Upper lobe of left lung (tissue), 6 donors: ENCODE results near the gene KIAA1755. TPM values are rescaled to one million over a fixed set of nuclear protein-coding genes. Genes with fewer than 3 reads are reported as not detected.

Experiments used
- ATAC-seq, 2 donors: fragments of 200-7000 bp; cut with Tn5 transposase; one replicate each; pipeline ENCODE4 v1.9.1; 2022; ENCODE audit warnings: mild to moderate bottlenecking in 2 of 2, moderate library complexity in 2 of 2; ENCODE audit not compliant: low FRiP score in 2 of 2
- DNase-seq, 2 donors: peaks; one replicate each; pipeline ENCODE4 v3.0.0-alpha.2; 2019 to 2020
- H3K27ac ChIP-seq, 4 donors: fragments of 200-600 bp; sonication (generic); one replicate each; pipeline ENCODE4 v1.5.1; 2016 to 2019
- H3K27me3 ChIP-seq, 4 donors: fragments of 200-600 bp; sonication (generic); one replicate each; pipeline ENCODE4 v1.5.1; 2017 to 2019
- H3K36me3 ChIP-seq, 4 donors: fragments of 200-600 bp; sonication (generic); one replicate each; pipeline ENCODE4 v1.5.1; 2016 to 2019
- H3K4me1 ChIP-seq, 4 donors: fragments of 200-600 bp; sonication (generic); one replicate each; pipeline ENCODE4 v1.5.1; 2018 to 2019
- H3K4me3 ChIP-seq, 4 donors: fragments of 200-600 bp; sonication (generic); one replicate each; pipeline ENCODE4 v1.5.1; 2017 to 2019; ENCODE audit warnings: mild to moderate bottlenecking in 2 of 4, moderate library complexity in 1 of 4
- H3K9me3 ChIP-seq, 4 donors: fragments of 200-600 bp; sonication (generic); one replicate each; pipeline ENCODE4 v1.5.1; 2018 to 2019
- EP300 ChIP-seq, 4 donors: sonication (generic); formaldehyde crosslinking; IDR thresholded peaks; one replicate each; pipeline ENCODE4 v1.5.1; 2017; ENCODE audit warnings: antibody characterized with exemption in 4 of 4, control low read depth in 2 of 4
- POLR2A ChIP-seq, 4 donors: fragments of 450-650 bp; IDR thresholded peaks; one replicate each; pipeline ENCODE4 v1.5.1; 2016 to 2017; ENCODE audit warnings: antibody characterized with exemption in 4 of 4, mild to moderate bottlenecking in 2 of 4
- POLR2AphosphoS5 ChIP-seq, 2 donors: sonication (generic); formaldehyde crosslinking; IDR thresholded peaks; one replicate each; pipeline ENCODE4 v1.5.1; 2017; ENCODE audit warnings: antibody characterized with exemption in 2 of 2
- WGBS, 2 donors: methylation state at CpG; one replicate each; pipeline ENCODE4 v1.1.5; 2017 to 2018; 5-methylcytosine and 5-hydroxymethylcytosine counted together
- total RNA-seq, 6 donors: library from RNA; depleted of rRNA in 4 of 6; stranded (reverse); fragments of >200 nt in 4 of 6; gene quantifications; one replicate each; pipeline versions ENCODE4 v1.1.0 to v1.2.1, GENCODE V29; 2016 to 2021
- TF ChIP-seq, protein P1 (sequence below), 6 experiments: fragments of 450-650 bp in 4 of 6; fragments of 200-600 bp in 2 of 6; sonication (generic) in 2 of 6; IDR thresholded peaks; one replicate each; pipeline ENCODE4 v1.5.1; 2016 to 2019; ENCODE audit warnings: antibody characterized with exemption in 6 of 6
- donor health status: DM: no; HTN: no; CAD: no; lungs with moderate emphysema.
- donor health status: DM: no; HTN: yes; CAD: no; lungs with severe emphysema.

KIAA1755 gene
- total RNA-seq, 6 donors from 2014 or later = 0.15 to 3.1 (median 1.4) TPM

DNA sequence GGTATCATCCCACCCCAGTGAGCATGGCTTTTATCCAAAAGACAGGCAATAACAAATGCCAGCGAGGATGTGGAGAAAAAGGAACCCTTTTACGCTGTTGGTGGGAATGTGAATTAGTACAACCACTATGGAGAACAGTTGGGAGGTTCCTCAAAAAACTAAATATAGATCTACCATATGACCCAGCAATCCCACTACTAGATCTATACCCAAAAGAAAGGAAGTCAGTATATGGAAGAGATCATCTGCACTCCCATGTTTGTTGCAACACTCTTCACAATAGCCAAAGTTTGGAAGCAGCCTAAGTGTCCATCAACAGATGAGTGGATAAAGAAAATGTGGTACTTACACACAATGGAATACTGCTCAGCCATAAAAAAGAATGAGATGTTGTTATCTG, 5.9 kb upstream of the KIAA1755 start:
- Histone ChIP-seq H3K36me3 (no peaks in the 10 kb centered on the region), H3K27ac (no peak overlapping the region), H3K4me1 (peaks cover 0 to 8% (median 0%) of the 10 kb centered on the region in 4 donors), H3K9me3 (no peaks in the 10 kb centered on the region), H3K27me3 (no peaks in the 10 kb centered on the region), H3K4me3 (no peak overlapping the region)
- TF ChIP-seq POLR2A (IDR thresholded peaks at IDR 0.05) (no peak), POLR2AphosphoS5 (IDR thresholded peaks at IDR 0.05) (no peak), EP300 (IDR thresholded peaks at IDR 0.05) (no peak)
- TF ChIP-seq, protein P1, sequence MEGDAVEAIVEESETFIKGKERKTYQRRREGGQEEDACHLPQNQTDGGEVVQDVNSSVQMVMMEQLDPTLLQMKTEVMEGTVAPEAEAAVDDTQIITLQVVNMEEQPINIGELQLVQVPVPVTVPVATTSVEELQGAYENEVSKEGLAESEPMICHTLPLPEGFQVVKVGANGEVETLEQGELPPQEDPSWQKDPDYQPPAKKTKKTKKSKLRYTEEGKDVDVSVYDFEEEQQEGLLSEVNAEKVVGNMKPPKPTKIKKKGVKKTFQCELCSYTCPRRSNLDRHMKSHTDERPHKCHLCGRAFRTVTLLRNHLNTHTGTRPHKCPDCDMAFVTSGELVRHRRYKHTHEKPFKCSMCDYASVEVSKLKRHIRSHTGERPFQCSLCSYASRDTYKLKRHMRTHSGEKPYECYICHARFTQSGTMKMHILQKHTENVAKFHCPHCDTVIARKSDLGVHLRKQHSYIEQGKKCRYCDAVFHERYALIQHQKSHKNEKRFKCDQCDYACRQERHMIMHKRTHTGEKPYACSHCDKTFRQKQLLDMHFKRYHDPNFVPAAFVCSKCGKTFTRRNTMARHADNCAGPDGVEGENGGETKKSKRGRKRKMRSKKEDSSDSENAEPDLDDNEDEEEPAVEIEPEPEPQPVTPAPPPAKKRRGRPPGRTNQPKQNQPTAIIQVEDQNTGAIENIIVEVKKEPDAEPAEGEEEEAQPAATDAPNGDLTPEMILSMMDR (IDR thresholded peaks at IDR 0.05) = no peak
- WGBS, 2 donors = 70 to 79% methylated on average over 2 of the region's 2 CpGs
- DNase-seq = no peak
- no peak for ATAC-seq

DNA sequence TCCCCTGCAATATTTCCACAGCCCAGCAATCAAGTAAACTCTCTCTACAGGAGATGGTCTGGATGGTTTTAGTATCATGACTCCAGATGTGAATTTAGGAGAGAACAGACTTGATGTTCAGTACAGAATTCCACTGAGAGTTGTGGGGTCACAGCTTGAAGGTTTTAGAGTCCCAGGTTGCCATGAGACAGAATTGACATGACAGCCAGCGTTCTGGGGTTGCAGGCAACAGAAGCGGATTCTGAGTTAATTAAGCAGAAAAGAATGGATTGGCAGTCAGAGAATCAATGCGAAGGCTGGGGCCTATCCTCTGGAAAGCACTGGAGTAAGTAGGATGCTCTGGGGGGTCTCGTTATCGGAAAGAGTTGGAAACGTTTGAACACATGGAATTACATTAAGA, 2.4 kb upstream of the KIAA1755 start:
- no peak for DNase-seq
- WGBS, 2 donors = 87% methylated on average over 6 of the region's 6 CpGs
- H3K4me3 ChIP-seq = no peak overlapping the region
- TF ChIP-seq POLR2A (IDR thresholded peaks at IDR 0.05) (no peak), EP300 (IDR thresholded peaks at IDR 0.05) (no peak), POLR2AphosphoS5 (IDR thresholded peaks at IDR 0.05) (no peak)
- TF ChIP-seq, protein P1 (IDR thresholded peaks at IDR 0.05) = no peak
- H3K4me1 ChIP-seq = peaks cover 0 to 10% (median 2%) of the 10 kb centered on the region in 4 donors
- no peaks in the 10 kb centered on the region for H3K36me3 ChIP-seq
- ATAC-seq = no peak
- no peak overlapping the region for H3K27ac ChIP-seq
- peaks cover 0 to 11% (median 6%) of the 10 kb centered on the region in 4 donors for H3K27me3 ChIP-seq
- H3K9me3 ChIP-seq = no peaks in the 10 kb centered on the region

DNA sequence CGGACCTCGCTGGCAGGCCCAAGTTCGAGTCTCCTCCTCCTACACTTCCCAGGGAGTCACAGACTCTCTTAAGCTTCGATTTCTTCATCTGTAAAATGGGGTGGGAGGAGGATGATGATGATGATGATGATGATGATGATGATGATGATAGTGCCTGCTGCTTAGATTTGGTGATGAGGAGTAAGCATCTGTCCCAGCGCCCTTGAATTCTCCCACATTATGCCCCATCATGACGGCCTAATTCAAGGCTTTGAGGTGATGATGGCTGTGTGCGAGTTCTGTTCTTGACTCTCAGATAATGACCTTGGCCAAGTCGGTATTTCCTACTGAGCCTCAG, 487 bp upstream of the KIAA1755 start:
- peak overlapping the region in 1 of 4 donors; percentile 76 for H3K27ac ChIP-seq
- no peaks in the 10 kb centered on the region for H3K9me3 ChIP-seq
- peak overlapping the region in 2 of 4 donors; percentile 32 to 41 for H3K4me3 ChIP-seq
- H3K36me3 ChIP-seq = no peaks in the 10 kb centered on the region
- no peak for ATAC-seq
- TF ChIP-seq, protein P1 (IDR thresholded peaks at IDR 0.05) = no peak
- TF ChIP-seq POLR2AphosphoS5 (IDR thresholded peaks at IDR 0.05) (no peak), EP300 (IDR thresholded peaks at IDR 0.05) (no peak), POLR2A (IDR thresholded peaks at IDR 0.05) (no peak)
- peaks cover 0 to 11% (median 6%) of the 10 kb centered on the region in 4 donors for H3K27me3 ChIP-seq
- H3K4me1 ChIP-seq = peaks cover 0 to 10% (median 2%) of the 10 kb centered on the region in 4 donors
- no peak for DNase-seq
- WGBS, 2 donors = 54 to 72% methylated on average over 7 to 8 of the region's 8 CpGs

DNA sequence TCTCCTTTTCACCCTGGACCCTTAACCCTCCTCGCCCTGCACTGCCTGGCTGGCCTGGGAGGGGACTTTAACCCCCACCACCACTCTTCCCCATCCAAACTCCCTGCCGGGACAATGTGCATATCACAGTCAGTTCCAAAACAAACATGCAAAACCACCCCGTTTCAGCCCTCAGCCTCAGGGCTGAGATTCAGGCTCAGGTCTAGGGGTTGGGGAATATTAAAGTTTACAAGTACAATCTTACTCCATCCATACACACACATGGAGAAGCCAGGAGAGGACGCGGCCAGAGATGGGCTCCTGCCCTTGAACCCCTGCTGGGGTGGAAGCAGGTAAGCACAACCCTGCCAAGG, 534 bp downstream of the KIAA1755 start:
- Histone ChIP-seq H3K27me3 (peaks cover 0 to 11% (median 6%) of the 10 kb centered on the region in 4 donors), H3K4me1 (peaks cover 0 to 10% (median 2%) of the 10 kb centered on the region in 4 donors), H3K4me3 (peak overlapping the region in 3 of 4 donors; percentile 24 to 41 (median 32)), H3K27ac (peak overlapping the region in 3 of 4 donors; percentile 30 to 76 (median 66)), H3K9me3 (no peaks in the 10 kb centered on the region), H3K36me3 (no peaks in the 10 kb centered on the region)
- DNase-seq = no peak
- peak in 1 of 2 donors; percentile 25 for ATAC-seq
- TF ChIP-seq, protein P1 (IDR thresholded peaks at IDR 0.05) = no peak
- no peak for TF ChIP-seq EP300 (IDR thresholded peaks at IDR 0.05)
- TF ChIP-seq POLR2A (IDR thresholded peaks at IDR 0.05) = no peak
- TF ChIP-seq POLR2AphosphoS5 (IDR thresholded peaks at IDR 0.05) = no peak
- WGBS, 2 donors = 15 to 28% methylated on average over 5 of the region's 5 CpGs

DNA sequence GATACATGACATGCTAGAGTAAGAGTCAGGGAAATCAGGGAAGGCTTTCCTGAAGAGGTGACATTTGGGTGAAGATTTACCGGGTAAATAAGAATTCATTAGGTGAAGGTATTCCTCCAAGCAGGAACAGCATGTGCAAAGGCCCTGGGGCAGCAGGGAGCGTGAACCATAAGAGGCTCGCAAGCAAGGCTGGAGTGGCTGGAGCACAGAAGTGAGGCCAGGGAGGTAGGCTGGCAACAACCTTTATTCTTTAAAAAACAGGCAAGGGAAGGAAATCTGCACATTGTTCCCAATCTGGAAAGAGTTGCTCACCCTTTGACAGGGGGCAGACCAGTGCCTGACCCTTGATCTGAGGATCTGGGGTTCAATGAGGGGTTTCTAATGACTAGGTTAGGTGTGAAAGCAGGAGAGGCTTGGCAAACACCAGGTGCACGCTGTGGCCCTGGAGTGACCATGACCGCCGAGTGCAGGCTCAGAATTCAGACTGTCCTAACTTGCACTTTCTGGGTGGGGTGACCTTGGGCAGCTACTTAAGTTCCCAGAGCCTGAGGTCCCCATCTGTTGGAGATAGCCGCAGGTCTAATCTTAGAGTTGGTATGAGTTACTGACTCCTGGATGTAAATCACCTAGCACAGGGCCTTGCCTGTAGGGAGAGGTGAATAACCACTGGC, 1.9 kb downstream of the KIAA1755 start:
- Histone ChIP-seq H3K4me3 (no peak overlapping the region), H3K9me3 (no peaks in the 10 kb centered on the region), H3K4me1 (peaks cover 0 to 10% (median 2%) of the 10 kb centered on the region in 4 donors), H3K27me3 (peaks cover 0 to 11% (median 6%) of the 10 kb centered on the region in 4 donors), H3K27ac (no peak overlapping the region), H3K36me3 (no peaks in the 10 kb centered on the region)
- 94% methylated on average over 7 of the region's 7 CpGs for WGBS, 2 donors
- DNase-seq (no peak), ATAC-seq (no peak)
- TF ChIP-seq POLR2AphosphoS5 (IDR thresholded peaks at IDR 0.05) (no peak), EP300 (IDR thresholded peaks at IDR 0.05) (no peak), POLR2A (IDR thresholded peaks at IDR 0.05) (no peak)
- TF ChIP-seq, protein P1 (IDR thresholded peaks at IDR 0.05) = no peak
